Measurements from ENCODE around the gene GPX5.

The GPX5 gene

DNA sequence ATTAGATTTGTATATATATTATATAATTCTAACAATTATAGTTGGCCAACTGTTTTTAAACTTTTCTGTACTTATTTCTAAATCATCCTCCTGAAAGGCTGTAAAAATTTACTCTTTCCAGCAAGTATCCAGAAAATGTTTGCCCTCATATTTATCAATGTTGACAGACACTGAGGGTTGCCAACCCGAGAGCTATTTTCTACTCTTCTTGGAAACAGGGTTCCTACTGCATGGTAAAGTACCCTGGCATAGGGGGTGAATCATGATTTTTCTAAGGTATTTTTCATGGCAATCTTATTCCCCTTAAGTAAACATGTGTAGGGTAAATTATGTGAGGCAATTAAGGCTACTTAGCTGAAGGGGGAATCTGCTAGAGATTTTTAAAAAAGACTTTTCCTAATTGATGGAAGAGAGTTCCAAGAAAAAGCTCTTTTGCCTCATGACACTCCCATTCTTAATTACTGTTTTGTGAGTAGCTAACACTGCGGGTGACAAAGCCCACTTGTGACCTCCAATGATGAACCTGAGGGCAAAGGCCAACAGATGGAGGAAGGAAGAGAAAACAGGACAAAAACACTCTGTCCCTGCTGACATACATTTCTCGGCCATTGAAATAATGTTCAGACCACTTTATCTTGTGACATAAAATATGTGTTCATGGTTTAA is 37.9 kb downstream of the GPX5 start:
- no peak for DNase-seq

DNA sequence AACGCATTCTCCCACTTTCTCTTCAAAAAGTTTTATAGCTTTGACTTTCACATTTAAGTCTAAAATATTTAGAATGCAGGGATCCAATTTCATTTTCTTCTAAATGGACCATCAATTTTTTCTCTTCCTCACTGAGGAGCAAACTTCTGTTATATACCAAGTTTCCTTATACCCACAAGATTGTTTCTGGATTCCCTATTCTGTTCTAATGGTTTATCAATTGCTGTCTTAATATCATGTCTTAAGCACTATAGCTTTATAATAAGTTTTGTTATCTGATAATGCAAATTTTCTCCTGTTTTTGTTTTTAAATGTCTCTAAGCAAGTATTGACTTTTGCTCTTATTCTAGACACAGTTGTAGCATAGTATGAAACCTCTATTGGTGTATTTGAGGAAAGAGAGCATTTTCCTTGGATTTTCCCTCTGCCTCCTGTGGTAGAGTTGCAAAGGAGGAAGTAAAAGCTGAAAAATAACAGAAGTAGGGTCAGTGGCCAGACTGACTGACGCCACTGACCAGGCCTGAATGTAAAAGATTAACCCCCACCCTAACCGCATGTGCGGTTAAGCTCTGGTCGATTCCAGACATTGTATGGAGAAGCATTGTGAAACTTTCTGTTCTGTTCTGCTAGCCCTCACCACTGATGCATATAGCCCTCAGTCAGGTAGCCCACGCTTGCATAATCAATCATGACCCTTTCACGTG is 40.3 kb downstream of the GPX5 start:
- DNase-seq, result no peak

DNA sequence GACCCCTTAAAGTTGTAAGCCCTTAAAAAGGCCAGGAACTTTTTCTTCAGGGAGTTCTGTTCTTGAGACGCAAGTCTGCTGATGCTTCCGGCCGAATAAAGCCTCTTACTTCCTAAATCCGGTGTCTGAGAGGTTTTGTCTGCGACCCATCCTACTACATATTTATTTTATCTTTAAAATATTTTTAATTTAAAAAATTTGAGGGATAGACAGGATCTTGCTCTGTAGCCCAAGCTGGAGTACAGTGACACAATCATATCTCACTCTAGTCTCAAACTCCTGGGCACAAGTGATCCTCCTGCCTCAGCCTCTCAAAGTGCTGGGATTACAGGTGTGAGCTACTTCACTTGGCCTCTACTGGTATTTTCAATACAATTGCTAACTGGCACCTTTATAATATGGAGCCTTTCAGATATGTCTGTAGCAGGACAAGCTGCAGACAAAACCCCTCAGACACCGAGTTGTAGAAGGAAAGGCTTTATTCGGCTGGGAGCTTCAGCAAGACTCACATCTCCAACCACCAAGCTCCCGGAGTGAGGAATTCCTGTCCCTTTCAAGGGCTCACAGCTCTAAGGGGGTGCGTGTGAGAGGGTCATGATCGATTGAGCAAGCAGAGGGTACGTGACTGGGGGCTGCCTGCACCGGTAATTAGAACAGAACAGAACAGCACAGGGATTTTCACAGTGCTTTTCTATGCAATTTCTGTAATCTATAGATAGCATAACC is 41.0 kb downstream of the GPX5 start:
- no peak for DNase-seq

DNA sequence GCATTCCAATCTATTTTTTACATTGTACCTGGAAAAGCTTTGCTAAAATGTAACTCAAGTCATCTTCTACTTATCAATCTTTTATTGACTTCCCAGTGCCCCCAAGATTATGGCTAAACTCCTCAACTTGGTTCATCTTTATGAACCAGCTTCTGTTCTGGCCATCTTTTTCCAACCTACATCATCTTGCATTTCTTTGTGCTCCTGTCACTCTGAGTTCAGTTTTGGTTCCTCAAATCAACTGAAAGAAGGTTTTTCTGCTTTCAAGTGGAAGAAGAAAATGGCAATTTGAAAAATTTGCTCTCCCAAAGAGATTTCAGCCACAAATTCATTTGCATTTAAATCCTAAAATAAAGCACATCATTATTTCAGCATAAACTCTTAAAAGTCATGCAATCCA is 41.8 kb downstream of the GPX5 start:
- DNase-seq, result no peak

DNA sequence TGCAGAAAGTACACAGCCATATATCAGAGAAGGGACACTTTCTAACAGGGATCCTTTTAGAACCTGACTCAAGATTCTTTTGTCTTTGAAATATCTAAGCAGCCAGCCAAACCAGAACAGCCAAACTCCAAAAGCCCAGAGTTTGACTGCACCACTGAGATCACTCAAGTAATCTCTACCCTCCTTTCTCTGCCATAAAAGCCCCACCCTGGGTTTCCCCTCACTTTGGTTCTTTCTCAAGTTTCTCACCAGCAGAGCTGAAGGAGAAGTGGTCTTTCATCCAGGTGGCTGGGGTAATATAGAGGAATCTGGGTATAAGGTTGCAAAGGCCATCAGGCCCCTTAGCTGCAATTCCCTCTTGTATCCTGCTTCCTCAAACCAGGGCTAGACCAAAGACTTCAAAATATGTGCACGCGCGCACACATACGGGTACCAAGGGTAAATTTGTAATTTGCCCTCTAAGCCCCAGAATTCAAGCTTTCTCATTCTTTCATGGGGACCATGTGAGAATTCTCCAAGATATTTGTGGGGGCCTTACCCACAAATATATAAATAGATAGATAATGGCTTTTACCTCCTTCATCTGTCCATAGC is 42.9 kb downstream of the GPX5 start:
- DNase-seq, result no peak

GRCh38 chr6:28569748-28570147 is 44.1 kb downstream of the GPX5 start:
- DNase-seq, result no peak

GRCh38 chr6:28580475-28580874 is 54.8 kb downstream of the GPX5 start:
- no peak for DNase-seq

DNA sequence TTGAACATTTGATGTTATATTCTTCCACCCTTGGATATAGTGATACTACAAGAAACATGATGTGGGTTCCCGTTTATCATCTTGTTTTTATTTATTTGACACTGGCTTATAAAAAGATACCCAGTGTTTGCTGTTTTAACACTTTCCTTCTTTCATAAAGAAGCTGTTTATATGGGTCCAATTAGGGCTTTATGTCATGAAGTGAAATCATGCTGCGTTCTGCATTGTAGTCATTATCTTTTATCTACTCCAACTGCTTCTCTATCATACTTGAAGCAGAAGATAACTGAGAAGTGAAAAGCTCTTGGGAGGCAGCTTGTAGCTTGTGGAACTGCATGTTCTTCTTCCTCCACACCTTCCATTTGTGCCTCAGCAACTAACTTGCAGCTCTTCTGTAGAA is 57.8 kb downstream of the GPX5 start:
- DNase-seq, result no peak
